ENCODE measurements around the gene SLC29A4.
"Not testable (repeated sequence)": the region's sequence is repeated elsewhere in the genome, so short reads cannot be mapped to it uniquely, and the experiment has no call there.

SLC29A4 gene

DNA sequence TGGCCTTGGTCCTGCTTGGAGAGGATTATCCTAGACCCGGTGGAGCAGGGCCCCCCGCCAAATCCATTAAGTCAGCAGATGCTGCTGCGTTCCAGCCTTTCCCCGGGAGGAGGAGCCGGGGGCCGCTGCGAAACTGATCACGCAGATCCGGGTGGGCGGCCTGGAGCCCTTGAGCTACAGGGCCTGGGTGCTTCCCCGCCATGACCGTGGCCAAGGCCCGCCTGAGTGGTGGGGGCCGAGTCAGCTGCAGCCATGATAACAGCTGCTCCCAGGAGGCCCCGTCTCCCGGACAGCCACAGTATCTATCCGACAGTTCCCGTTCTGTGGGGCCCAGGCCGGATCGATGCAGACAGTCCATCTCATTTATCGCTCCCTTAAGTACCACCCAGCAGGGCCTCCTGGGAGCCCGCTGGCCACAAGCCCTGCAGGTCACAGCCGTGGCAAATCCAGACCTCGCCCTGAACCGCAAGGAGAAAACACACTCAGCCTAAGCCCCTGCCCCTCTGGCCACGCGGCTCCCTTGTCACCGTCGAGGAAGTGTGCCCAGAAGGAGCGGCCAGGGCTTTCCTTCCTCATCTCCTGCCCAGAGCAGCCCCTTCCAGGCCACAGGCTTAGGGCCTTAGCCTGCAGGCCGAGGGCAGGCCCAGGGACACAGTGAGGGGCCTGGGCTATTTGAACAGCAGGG lies 34.4 kb upstream of the SLC29A4 start:
- in situ Hi-C loops (cut with MboI; ENCODE audit: low pct_unique_long_range_greater_than_20kb, low sequenced_read_pairs, unreplicated experiment) = no loop called here
- TF ChIP-seq, protein P1, sequence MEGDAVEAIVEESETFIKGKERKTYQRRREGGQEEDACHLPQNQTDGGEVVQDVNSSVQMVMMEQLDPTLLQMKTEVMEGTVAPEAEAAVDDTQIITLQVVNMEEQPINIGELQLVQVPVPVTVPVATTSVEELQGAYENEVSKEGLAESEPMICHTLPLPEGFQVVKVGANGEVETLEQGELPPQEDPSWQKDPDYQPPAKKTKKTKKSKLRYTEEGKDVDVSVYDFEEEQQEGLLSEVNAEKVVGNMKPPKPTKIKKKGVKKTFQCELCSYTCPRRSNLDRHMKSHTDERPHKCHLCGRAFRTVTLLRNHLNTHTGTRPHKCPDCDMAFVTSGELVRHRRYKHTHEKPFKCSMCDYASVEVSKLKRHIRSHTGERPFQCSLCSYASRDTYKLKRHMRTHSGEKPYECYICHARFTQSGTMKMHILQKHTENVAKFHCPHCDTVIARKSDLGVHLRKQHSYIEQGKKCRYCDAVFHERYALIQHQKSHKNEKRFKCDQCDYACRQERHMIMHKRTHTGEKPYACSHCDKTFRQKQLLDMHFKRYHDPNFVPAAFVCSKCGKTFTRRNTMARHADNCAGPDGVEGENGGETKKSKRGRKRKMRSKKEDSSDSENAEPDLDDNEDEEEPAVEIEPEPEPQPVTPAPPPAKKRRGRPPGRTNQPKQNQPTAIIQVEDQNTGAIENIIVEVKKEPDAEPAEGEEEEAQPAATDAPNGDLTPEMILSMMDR (IDR thresholded peaks at IDR 0.05; ENCODE audit: extremely low read depth, insufficient read depth, missing control alignments) = no peak
- no peak for DNase-seq (ENCODE audit: low spot score)

- in situ Hi-C loops (cut with MboI; ENCODE audit: low pct_unique_long_range_greater_than_20kb, low sequenced_read_pairs, unreplicated experiment); DNase-seq (ENCODE audit: low spot score): not testable (repeated sequence)
Measured at GRCh38 chr7:5250787-5251186, 32.0 kb upstream of the SLC29A4 start.

GRCh38 chr7:5253529-5253928 lies 29.2 kb upstream of the SLC29A4 start:
- in situ Hi-C loops (cut with MboI; ENCODE audit: low pct_unique_long_range_greater_than_20kb, low sequenced_read_pairs, unreplicated experiment); DNase-seq (ENCODE audit: low spot score): not testable (repeated sequence)

DNA sequence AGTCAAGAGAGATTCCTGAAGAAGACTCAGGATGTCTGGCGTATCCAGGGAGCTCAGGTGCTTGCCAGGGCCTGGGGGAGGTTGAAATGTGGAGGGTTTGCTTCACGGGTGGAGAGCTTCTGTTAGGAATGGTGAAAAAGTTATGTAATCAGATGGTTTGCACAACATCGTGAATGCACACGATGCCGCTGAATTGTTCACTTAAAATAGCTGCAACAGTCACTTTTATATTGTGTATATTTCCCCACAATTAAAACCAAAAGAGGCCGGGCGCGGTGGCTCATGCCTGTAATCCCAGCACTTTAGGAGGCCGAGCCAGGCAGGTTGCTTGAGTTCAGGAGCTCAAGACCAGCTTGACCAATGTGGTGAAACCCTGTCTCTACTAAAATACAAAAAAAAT lies 28.4 kb upstream of the SLC29A4 start:
- DNase-seq (ENCODE audit: low spot score); in situ Hi-C loops (cut with MboI; ENCODE audit: low pct_unique_long_range_greater_than_20kb, low sequenced_read_pairs, unreplicated experiment): not testable (repeated sequence)

- DNase-seq (ENCODE audit: low spot score) = no peak
- TF ChIP-seq, protein P1 (IDR thresholded peaks at IDR 0.05; ENCODE audit: extremely low read depth, insufficient read depth, missing control alignments) = no peak
- in situ Hi-C loops (cut with MboI; ENCODE audit: low pct_unique_long_range_greater_than_20kb, low sequenced_read_pairs, unreplicated experiment) = no loop called here
Measured at GRCh38 chr7:5255832-5256231, 26.9 kb upstream of the SLC29A4 start.

DNA sequence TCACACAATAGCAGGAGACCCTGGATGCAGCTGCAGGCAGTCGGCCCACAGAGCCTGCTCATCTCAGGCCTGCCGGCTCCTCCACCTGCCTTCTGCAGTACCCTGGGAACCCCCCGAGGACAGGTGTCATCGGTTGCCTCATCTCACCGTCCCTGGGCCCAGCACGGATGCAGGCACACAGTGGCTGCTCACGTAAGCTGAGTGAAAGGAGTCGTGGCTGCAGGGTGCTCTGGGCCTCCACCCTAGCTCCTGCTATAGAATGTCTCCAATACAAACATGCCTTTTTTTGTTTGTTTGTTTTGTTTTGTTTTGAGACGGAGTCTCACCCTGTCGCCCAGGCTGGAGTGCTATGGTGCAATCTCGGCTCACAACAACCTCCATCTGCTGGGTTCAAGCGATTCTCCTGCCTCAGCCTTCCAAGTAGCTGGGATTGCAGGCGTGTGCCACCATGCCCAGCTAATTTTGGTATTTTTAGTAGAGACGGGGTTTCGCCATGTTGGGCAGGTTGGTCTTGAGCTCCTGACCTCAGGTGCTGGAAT lies 22.1 kb upstream of the SLC29A4 start:
- DNase-seq (ENCODE audit: low spot score); in situ Hi-C loops (cut with MboI; ENCODE audit: low pct_unique_long_range_greater_than_20kb, low sequenced_read_pairs, unreplicated experiment): not testable (repeated sequence)

DNA sequence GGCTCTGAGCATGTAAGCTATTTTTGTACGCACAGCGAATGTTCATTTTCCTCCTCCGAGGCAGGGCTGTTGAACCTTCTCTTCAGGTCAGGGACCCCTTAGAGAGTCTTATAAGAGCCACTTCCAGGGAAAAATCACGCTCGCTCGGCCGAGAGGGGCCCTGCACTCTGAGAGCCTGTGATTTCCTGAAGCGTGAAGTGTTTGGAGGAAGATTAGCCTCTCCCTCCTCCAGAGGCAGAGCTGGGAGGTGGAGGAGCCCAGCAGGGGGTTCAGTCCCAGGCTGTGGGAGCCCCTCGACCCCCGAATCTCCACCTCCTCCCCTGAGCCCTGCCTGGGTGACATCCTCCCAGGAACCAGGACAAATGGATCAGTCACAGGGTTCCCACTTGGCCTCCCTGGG lies 19.7 kb upstream of the SLC29A4 start:
- in situ Hi-C loops (cut with MboI; ENCODE audit: low pct_unique_long_range_greater_than_20kb, low sequenced_read_pairs, unreplicated experiment); DNase-seq (ENCODE audit: low spot score): not testable (repeated sequence)

DNA sequence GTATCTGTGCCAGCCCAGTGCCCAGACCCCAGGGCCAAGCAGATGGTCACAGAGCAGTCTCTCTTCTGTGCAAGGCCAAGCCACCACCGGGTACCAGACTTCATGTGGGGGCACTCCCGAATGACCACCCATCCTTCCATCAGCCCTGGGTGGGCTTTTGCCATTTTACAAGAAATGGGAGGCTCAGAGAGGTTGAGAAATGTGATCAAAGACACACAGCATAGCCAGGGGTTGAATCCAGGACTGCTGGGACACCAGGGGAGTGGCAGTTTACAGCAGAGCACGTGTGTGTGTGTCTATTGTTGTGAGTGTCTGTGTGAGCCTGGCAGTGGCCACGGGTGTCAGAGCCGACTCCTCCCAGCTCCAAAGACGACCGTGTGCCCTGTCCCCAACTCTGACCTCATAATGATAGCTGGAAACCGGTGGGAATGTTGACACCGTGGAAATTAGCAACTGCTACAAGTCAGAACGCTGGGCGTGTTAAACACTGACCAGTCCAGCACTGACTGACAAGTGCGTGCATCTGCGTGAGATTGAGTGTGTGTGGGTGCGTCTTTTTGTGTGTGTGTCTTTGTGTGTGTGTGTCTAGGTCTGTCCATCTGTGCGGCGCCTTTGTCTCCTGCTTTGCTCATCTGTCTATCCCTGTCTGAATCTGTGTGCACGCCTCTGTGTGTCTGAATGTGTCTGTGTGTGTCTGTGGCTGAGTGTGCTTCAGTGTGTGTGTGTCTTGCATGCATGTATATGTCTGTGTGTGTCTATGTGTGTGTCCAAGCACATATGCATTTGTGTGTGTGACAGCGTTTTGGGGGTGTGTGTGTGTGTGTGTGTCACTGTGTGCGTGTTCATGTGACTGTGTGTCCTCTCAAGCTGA lies 17.2 kb upstream of the SLC29A4 start:
- TF ChIP-seq, protein P1 (IDR thresholded peaks at IDR 0.05; ENCODE audit: extremely low read depth, insufficient read depth, missing control alignments) = no peak
- in situ Hi-C loops (cut with MboI; ENCODE audit: low pct_unique_long_range_greater_than_20kb, low sequenced_read_pairs, unreplicated experiment) = no loop called here
- DNase-seq (ENCODE audit: low spot score) = no peak

DNA sequence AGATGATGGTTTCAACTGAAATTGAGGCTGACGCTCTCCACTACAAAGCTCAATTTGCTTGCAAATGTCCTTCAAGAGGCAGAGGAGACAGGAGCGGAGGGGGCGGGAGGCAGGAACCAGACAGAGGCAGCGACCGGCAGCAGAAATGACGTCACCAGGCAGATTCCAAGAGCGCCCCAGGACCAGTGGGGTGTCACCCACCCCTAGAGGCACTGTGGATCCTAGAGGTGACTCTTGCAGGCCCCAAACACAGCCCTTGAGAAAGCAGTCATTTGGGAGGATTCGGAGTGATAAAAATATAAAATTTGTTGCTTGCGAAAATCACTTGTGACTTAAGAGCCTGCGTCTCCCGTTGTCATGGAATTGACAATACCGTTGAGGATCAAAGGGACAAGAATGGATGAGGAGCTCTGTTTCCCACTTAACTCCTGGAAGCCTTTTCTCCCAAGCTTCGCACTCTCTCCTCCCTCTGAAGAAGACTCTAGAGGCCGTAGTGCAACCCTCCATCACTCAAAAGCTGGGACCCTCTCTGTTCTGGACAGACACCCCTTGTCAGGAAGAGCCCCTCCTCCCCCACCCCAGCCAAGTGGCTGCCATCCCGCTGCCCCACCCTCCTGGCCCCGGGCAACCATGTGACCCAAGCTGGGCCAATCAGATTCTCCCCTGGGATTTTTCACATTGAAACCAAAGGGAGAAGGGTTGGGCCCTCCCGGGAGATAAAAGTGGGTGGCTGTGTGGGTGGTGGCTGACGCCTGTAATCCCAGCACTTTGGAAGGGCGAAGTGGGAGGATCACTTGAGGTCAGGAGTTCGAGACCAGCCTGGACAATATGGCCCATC lies 16.3 kb upstream of the SLC29A4 start:
- TF ChIP-seq, protein P1 (IDR thresholded peaks at IDR 0.05; ENCODE audit: extremely low read depth, insufficient read depth, missing control alignments) = no peak
- DNase-seq (ENCODE audit: low spot score) = no peak
- in situ Hi-C loops (cut with MboI; ENCODE audit: low pct_unique_long_range_greater_than_20kb, low sequenced_read_pairs, unreplicated experiment) = no loop called here

GRCh38 chr7:5267829-5268228 lies 14.9 kb upstream of the SLC29A4 start:
- DNase-seq (ENCODE audit: low spot score); in situ Hi-C loops (cut with MboI; ENCODE audit: low pct_unique_long_range_greater_than_20kb, low sequenced_read_pairs, unreplicated experiment): not testable (repeated sequence)

- in situ Hi-C loops (cut with MboI; ENCODE audit: low pct_unique_long_range_greater_than_20kb, low sequenced_read_pairs, unreplicated experiment); DNase-seq (ENCODE audit: low spot score): not testable (repeated sequence)
Measured at GRCh38 chr7:5269992-5270657, 12.6 kb upstream of the SLC29A4 start.

Measured in GM13977 (cell line).